Measurements from ENCODE around the gene PRORP. TPM values are rescaled to one million over a fixed set of nuclear protein-coding genes. Genes with fewer than 3 reads are reported as not detected.

Gene PRORP
- total and polyA plus RNA-seq, 5 donors: 13.8 to 19.6 (median 17.4) TPM

DNA sequence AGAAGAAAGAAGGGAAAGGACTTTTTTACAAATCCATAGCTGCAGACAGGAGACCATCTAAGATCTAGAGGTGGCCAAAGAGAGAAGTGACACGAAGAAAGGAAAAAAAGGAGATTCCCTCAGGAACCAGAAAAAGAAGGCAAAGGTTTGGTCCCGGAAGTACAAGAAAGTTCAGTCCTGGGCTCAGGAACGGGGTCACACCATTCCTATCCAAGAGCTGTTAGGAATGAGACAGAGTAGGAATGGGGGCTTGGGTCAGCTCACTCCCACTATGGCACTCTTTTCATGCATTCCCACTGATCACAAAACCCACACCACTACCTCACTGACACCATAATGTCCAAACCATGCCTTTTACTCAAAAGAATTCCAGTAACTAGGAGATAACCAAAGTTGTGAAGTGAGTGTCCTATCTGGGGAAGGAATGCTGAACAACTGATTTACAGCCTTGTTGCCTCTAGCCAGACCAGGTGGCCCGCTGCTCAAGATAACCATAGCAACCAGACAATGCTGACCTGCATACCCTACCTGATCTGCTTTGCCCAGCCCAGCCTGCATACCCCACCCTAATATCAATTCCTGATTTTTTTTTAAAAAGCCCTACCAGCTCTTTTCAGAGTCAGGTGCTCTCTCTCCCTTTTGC, 8.9 kb upstream of the PRORP start:
- no peaks in the 10 kb centered on the region for H3K4me1 ChIP-seq (ENCODE audit: control insufficient read depth, insufficient read depth, low read length)
- H3K27me3 ChIP-seq (ENCODE audit: control insufficient read depth, insufficient read depth): no peaks in the 10 kb centered on the region
- H3K27ac ChIP-seq (ENCODE audit: low read length): no peak overlapping the region
- no peak for DNase-seq
- H3K9me3 ChIP-seq (ENCODE audit: control insufficient read depth, low read length): no peaks in the 10 kb centered on the region
- intact Hi-C loops (cut with DNase I): no loop called here
- H3K4me3 ChIP-seq (ENCODE audit: low read length): no peak overlapping the region
- 93% methylated on average over 4 of the region's 4 CpGs for WGBS
- ATAC-seq: no peak

DNA sequence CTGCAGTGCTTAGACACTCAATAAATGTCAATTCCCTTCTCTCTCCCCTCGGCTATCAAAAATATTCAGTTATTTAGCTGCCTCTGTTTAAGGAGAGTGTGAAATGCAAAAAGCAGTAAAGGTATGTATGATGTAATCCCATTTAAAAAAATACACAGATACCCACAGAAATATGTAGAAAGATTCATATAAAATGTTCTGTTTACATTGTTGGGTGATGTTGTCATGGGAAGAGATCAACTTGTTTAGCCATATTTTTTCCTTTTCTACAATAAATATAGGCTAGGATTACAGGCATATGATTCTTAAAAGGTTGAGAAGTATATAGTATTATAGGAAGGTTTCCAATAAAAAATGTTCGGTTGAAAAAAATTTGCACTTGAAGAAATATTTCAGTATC, 8.3 kb upstream of the PRORP start:
- no peaks in the 10 kb centered on the region for H3K4me1 ChIP-seq (ENCODE audit: control insufficient read depth, insufficient read depth, low read length)
- no peaks in the 10 kb centered on the region for H3K27me3 ChIP-seq (ENCODE audit: control insufficient read depth, insufficient read depth)
- DNase-seq (no peak), ATAC-seq (no peak)
- H3K27ac ChIP-seq (ENCODE audit: low read length): no peak overlapping the region
- no peaks in the 10 kb centered on the region for H3K9me3 ChIP-seq (ENCODE audit: control insufficient read depth, low read length)
- no peak overlapping the region for H3K4me3 ChIP-seq (ENCODE audit: low read length)
- intact Hi-C loops (cut with DNase I): no loop called here
- WGBS: 67% methylated on average over 2 of the region's 2 CpGs

DNA sequence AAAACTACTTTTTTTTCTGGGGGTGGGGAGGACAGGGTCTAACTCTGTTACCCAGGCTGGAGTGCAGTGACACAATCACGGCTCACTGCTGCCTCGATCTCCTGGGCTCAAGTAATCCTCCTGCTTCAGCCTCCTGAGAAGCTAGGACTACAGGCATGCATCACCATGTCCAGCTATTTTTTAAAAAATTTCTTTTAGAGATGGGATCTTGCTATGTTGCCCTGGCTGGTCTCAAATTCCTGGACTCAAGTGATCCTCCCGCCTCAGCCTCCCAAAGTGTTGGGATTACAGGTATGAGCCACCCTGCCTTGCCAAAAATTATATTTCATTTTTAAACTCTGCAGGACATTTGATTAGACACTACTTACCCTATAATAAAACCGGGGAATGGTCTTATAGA, 6.1 kb upstream of the PRORP start:
- DNase-seq (no peak), ATAC-seq (no peak)
- WGBS: 95% methylated on average over 4 of the region's 4 CpGs
- Histone ChIP-seq H3K4me1 (ENCODE audit: control insufficient read depth, insufficient read depth, low read length) (no peaks in the 10 kb centered on the region), H3K27ac (ENCODE audit: low read length) (no peak overlapping the region), H3K27me3 (ENCODE audit: control insufficient read depth, insufficient read depth) (no peaks in the 10 kb centered on the region), H3K4me3 (ENCODE audit: low read length) (no peak overlapping the region), H3K9me3 (ENCODE audit: control insufficient read depth, low read length) (no peaks in the 10 kb centered on the region)
- intact Hi-C loops (cut with DNase I): no loop called here

DNA sequence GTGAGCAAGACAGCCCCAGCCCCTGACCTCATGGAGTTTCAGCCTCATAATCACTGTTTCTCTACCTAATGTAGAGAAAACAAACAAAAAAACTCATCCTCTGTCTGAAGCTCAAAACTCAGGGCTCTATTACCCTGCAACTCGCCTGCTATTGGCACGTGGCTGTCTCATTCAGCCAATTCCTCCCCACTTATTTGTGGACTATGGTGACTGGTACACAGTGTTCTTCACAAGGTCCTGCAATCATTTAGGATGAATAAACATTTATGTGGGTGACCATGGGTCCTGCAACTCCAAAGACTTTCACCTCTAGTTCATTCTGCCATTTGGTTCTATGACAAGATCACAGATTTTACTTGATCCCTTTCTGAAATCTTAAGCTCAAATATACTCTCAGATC, 5.2 kb upstream of the PRORP start:
- DNase-seq: no peak
- WGBS: 93% methylated on average over 2 of the region's 2 CpGs
- H3K4me1 ChIP-seq (ENCODE audit: control insufficient read depth, insufficient read depth, low read length): no peaks in the 10 kb centered on the region
- intact Hi-C loops (cut with DNase I): no loop called here
- no peak for ATAC-seq
- H3K4me3 ChIP-seq (ENCODE audit: low read length): no peak overlapping the region
- H3K9me3 ChIP-seq (ENCODE audit: control insufficient read depth, low read length): no peaks in the 10 kb centered on the region
- H3K27me3 ChIP-seq (ENCODE audit: control insufficient read depth, insufficient read depth): no peaks in the 10 kb centered on the region
- no peak overlapping the region for H3K27ac ChIP-seq (ENCODE audit: low read length)

DNA sequence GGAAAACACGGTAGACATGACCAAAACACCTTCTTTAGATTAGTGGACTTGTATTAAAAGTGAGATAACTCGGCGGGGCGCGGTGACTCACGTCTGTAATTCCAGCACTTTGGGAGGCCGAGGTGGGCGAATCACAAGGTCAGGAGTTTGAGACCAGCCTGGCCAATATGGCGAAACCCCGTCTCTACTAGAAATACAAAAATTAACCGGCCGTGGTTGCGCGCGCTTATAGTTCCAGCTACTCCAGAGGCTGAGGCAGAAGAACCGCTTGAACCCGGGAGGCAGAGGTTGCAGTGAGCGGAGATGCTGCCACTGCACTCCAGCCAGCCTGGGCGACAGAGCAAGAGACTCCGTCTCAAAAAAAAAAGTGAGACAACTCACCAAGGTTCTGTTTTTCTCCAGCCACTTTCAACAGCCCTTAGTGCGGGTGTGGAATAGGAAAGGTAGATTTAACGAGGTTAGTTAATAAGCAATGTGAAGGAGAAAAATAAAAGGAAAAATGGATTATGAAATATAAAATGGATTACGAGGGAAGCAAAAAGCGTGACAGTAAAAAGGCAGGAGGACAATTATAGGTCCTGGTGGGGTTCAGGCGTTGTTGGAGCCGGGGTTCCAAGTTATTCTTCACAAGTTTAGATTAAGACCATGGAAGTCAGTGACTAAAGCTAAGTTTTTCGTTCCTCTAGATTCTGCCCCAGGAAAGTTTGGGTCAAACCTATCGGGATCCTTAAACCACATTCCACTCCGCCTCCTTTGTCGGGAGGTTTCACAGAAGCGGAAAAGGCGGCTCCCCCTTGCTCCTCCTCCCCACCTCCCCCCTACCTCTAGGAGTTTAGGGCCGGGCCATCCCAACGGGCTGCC, 1.1 kb upstream of the PRORP start:
- no peaks in the 10 kb centered on the region for H3K4me1 ChIP-seq (ENCODE audit: control insufficient read depth, insufficient read depth, low read length)
- H3K9me3 ChIP-seq (ENCODE audit: control insufficient read depth, low read length): no peaks in the 10 kb centered on the region
- intact Hi-C loops (cut with DNase I): loop anchor here in 1 of 4 donors (2.0 to 10.0 kb wide), 2 partner anchors 62 to 294 kb away; no protein-coding TSS in a partner anchor
- H3K4me3 ChIP-seq (ENCODE audit: low read length): peak overlapping the region; percentile 92
- 14% methylated on average over 34 of the region's 34 CpGs for WGBS
- H3K27me3 ChIP-seq (ENCODE audit: control insufficient read depth, insufficient read depth): no peaks in the 10 kb centered on the region
- H3K27ac ChIP-seq (ENCODE audit: low read length): peak overlapping the region; percentile 99
- ATAC-seq: peak in 1 of 2 donors; percentile 90
- DNase-seq: no peak

DNA sequence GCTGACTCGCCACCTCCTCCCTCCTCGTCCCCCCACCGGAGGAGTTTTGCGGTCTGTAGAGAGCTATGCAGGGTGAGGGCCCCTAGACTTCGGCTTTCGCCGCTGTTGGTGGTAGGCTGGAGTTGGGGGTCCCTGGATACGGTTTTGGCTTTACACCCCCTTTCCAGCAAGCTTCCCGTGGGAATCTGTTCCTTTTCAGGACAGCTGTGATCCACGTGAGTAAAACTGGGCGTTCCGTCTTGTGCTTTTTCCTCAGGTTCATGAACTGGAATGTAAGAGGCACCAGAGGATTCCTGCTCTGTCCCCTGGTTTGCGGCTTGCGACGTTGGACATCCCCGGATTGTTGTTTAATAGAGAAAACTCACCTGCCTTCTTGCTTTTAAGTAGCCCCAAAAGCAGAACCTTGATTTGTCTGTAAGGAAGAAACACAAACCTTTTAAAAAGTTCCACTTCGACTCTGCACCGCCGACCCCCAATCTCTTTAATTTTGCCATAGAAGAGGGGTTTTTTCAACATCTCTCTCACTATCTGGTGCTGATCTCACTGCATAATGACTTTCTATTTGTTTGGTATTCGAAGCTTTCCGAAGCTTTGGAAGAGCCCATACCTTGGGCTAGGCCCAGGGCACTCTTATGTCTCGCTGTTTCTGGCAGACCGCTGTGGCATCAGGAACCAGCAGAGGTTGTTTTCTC, 490 bp downstream of the PRORP start:
- no peaks in the 10 kb centered on the region for H3K4me1 ChIP-seq (ENCODE audit: control insufficient read depth, insufficient read depth, low read length)
- peak; percentile 24 to 27 for ATAC-seq
- no peak for DNase-seq
- no peaks in the 10 kb centered on the region for H3K9me3 ChIP-seq (ENCODE audit: control insufficient read depth, low read length)
- H3K27ac ChIP-seq (ENCODE audit: low read length): peak overlapping the region; percentile 99
- no peaks in the 10 kb centered on the region for H3K27me3 ChIP-seq (ENCODE audit: control insufficient read depth, insufficient read depth)
- peak overlapping the region; percentile 92 for H3K4me3 ChIP-seq (ENCODE audit: low read length)
- intact Hi-C loops (cut with DNase I): loop anchor here in 1 of 4 donors (10.0 kb wide), 1 partner anchor 292 kb away; no protein-coding TSS in a partner anchor
- WGBS: 7% methylated on average over 23 of the region's 23 CpGs

DNA sequence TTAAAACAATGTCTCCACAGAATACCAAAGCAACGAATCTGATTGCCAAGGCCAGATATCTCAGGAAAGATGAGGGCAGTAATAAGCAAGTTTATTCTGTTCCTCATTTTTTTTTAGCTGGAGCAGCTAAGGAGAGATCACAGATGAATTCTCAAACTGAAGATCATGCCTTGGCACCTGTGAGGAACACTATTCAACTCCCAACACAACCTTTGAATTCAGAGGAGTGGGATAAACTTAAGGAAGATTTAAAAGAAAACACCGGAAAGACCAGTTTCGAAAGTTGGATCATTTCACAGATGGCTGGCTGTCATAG, 994 bp downstream of the PRORP start:
- WGBS: 55% methylated on average over 3 of the region's 3 CpGs
- Histone ChIP-seq H3K4me3 (ENCODE audit: low read length) (peak overlapping the region; percentile 92), H3K27me3 (ENCODE audit: control insufficient read depth, insufficient read depth) (no peaks in the 10 kb centered on the region), H3K4me1 (ENCODE audit: control insufficient read depth, insufficient read depth, low read length) (no peaks in the 10 kb centered on the region), H3K9me3 (ENCODE audit: control insufficient read depth, low read length) (no peaks in the 10 kb centered on the region), H3K27ac (ENCODE audit: low read length) (no peak overlapping the region)
- ATAC-seq: no peak
- intact Hi-C loops (cut with DNase I): loop anchor here in 1 of 4 donors (10.0 kb wide), 1 partner anchor 291 kb away; no protein-coding TSS in a partner anchor
- DNase-seq: no peak

DNA sequence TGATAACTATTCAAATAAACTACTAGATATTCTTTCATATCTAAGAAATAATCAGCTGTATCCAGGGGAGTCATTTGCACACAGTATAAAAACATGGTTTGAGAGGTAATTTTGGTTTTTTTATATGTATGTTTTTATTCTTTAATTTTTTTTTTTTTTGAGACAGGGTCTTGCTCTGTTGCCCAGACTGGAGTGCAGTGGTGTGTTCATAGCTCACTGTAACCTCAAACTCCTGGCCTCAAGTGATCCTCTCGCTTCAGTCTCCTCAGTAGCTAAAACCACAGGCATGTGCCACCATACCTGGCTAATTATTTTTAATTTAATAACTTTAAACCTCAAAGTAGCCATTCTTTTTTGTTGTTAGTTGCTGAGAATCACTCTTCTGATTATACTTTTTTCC, 1.8 kb downstream of the PRORP start:
- no peak overlapping the region for H3K4me3 ChIP-seq (ENCODE audit: low read length)
- WGBS: 98% methylated on average over 1 of the region's 1 CpG
- no peaks in the 10 kb centered on the region for H3K27me3 ChIP-seq (ENCODE audit: control insufficient read depth, insufficient read depth)
- no peaks in the 10 kb centered on the region for H3K9me3 ChIP-seq (ENCODE audit: control insufficient read depth, low read length)
- no peak overlapping the region for H3K27ac ChIP-seq (ENCODE audit: low read length)
- no peaks in the 10 kb centered on the region for H3K4me1 ChIP-seq (ENCODE audit: control insufficient read depth, insufficient read depth, low read length)
- ATAC-seq (no peak), DNase-seq (no peak)
- intact Hi-C loops (cut with DNase I): loop anchor here in 1 of 4 donors (10.0 kb wide), 1 partner anchor 291 kb away; no protein-coding TSS in a partner anchor

DNA sequence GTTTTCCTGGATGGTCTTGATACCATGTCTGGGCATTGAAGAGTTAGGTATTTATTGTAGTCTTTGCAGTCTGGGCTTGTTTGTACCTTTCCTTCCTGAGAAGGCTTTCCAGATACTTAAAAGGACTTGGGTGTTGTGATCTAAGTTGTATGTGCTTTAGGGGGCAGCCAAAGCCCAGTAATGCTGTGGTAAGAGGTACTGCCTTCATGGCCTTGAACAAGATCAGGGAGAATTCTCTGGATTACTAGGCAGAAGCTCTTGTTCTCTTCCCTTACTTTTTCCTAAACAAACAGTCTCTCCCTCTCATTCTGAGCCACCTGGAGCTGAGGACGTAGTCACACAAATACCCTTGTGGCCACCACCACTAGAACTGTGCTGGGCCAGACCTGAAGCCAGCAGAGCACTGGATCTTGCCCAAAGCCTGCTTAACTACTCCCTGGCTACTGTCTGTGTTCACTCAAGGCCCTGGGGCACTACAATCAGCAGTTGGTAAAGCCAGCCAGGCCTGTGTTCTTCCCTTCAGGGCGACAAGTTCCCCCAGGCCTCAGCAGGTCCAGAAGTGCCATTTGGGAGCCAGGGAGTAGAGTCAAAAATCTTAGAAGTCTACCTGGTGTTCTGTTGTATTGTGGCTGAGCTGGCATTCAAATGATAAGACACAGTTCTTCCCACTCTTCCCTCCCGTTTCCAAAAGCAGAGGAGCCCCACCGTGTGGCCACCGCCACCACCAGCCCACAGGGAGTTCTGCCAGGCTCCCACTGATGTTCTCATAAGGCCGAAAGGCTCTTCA, 11.4 kb downstream of the PRORP start:
- DNase-seq (no peak), ATAC-seq (no peak)
- Histone ChIP-seq H3K4me3 (ENCODE audit: low read length) (no peak overlapping the region), H3K9me3 (ENCODE audit: control insufficient read depth, low read length) (no peaks in the 10 kb centered on the region), H3K4me1 (ENCODE audit: control insufficient read depth, insufficient read depth, low read length) (peaks cover 5% of the 10 kb centered on the region), H3K27me3 (ENCODE audit: control insufficient read depth, insufficient read depth) (no peaks in the 10 kb centered on the region), H3K27ac (ENCODE audit: low read length) (no peak overlapping the region)
- 84% methylated on average over 6 of the region's 6 CpGs for WGBS
- intact Hi-C loops (cut with DNase I): loop anchor here in 1 of 4 donors (10.0 kb wide), 1 partner anchor 281 kb away; no protein-coding TSS in a partner anchor

DNA sequence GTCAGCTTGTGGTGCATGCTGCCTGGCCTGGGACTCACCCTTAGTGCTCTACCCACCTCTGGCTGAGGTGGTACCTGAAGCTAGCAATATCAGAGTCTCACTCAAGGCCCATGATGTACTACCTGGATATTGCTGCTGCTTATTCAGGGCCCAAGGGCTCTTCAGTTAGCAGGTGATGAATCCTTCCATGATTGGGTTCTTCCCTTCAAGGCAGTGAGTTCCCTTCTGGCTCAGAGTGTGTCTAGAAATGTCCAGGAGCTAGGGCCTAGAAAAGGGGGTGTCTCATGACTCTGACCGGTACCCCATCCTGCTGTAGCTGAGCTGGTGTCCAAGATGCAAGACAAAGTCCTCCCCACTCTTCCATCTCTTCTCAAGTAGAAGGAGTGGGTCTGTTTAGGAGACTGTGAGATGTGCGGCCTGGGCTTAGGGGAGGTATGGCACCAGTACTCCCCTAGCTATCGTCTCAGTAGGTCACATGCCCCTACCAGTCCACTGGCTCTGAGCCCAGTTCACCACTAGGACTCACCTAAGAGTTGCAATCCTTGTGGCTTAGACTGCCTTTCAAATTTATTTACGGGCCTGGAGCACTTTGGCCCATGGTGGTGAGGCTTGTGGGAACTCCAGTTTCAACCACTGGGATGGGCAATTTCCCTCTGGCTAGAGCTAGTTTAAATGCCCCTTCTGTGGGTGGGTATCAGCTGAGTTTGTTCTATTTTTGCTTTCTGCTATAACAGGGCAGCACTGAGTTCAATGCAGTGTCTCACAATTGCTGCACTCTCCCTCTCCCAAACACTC, 12.2 kb downstream of the PRORP start:
- Histone ChIP-seq H3K27me3 (ENCODE audit: control insufficient read depth, insufficient read depth) (no peaks in the 10 kb centered on the region), H3K27ac (ENCODE audit: low read length) (no peak overlapping the region), H3K4me3 (ENCODE audit: low read length) (no peak overlapping the region), H3K9me3 (ENCODE audit: control insufficient read depth, low read length) (no peaks in the 10 kb centered on the region), H3K4me1 (ENCODE audit: control insufficient read depth, insufficient read depth, low read length) (peaks cover 5% of the 10 kb centered on the region)
- WGBS: 80% methylated on average over 4 of the region's 4 CpGs
- ATAC-seq (no peak), DNase-seq (no peak)
- intact Hi-C loops (cut with DNase I): loop anchor here in 1 of 4 donors (10.0 kb wide), 1 partner anchor 280 kb away; no protein-coding TSS in a partner anchor

All from right cardiac atrium (tissue), 5 donors.